ENCODE measurements around the gene CGB2.

The CGB2 gene

GRCh38 chr19:49009828-49010227 is 21.9 kb upstream of the CGB2 start:
- TF ChIP-seq CTCF (IDR thresholded peaks at IDR 0.05; ENCODE audit: low read depth, low read length, missing control alignments): no peak
- no peak for DNase-seq (ENCODE audit: extremely low read depth, low read depth)

GRCh38 chr19:49010453-49010852 is 21.2 kb upstream of the CGB2 start:
- TF ChIP-seq CTCF (IDR thresholded peaks at IDR 0.05; ENCODE audit: low read depth, low read length, missing control alignments): no peak
- H3K4me3 ChIP-seq (replicated peaks; ENCODE audit: low read depth, low read length): no peak overlapping the region
- no peak for DNase-seq (ENCODE audit: extremely low read depth, low read depth)

More at GRCh38 chr19:49009828-49010227, 21.9 kb upstream of the CGB2 start:
- no peak overlapping the region for H3K4me3 ChIP-seq (replicated peaks; ENCODE audit: low read depth, low read length)

GRCh38 chr19:49011194-49011593 is 20.5 kb upstream of the CGB2 start:
- H3K4me3 ChIP-seq (replicated peaks; ENCODE audit: low read depth, low read length): no peak overlapping the region
- TF ChIP-seq CTCF (IDR thresholded peaks at IDR 0.05; ENCODE audit: low read depth, low read length, missing control alignments): no peak
- DNase-seq (ENCODE audit: extremely low read depth, low read depth): no peak

GRCh38 chr19:49014123-49014869 is 17.4 kb upstream of the CGB2 start:
- DNase-seq (ENCODE audit: extremely low read depth, low read depth): no peak
- no peak for TF ChIP-seq CTCF (IDR thresholded peaks at IDR 0.05; ENCODE audit: low read depth, low read length, missing control alignments)

GRCh38 chr19:49014870-49015255 is 16.8 kb upstream of the CGB2 start:
- no peak for DNase-seq (ENCODE audit: extremely low read depth, low read depth)
- no peak for TF ChIP-seq CTCF (IDR thresholded peaks at IDR 0.05; ENCODE audit: low read depth, low read length, missing control alignments)

More at GRCh38 chr19:49014123-49014869, 17.4 kb upstream of the CGB2 start:
- no peak overlapping the region for H3K4me3 ChIP-seq (replicated peaks; ENCODE audit: low read depth, low read length)

GRCh38 chr19:49016067-49016839 is 15.4 kb upstream of the CGB2 start:
- TF ChIP-seq CTCF (IDR thresholded peaks at IDR 0.05; ENCODE audit: low read depth, low read length, missing control alignments): no peak
- no peak for DNase-seq (ENCODE audit: extremely low read depth, low read depth)

More at GRCh38 chr19:49014870-49015255, 16.8 kb upstream of the CGB2 start:
- H3K4me3 ChIP-seq (replicated peaks; ENCODE audit: low read depth, low read length): no peak overlapping the region

More at GRCh38 chr19:49016067-49016839, 15.4 kb upstream of the CGB2 start:
- H3K4me3 ChIP-seq (replicated peaks; ENCODE audit: low read depth, low read length): no peak overlapping the region

Data from HFF-Myc (cell line).